ENCODE data around the gene LASP1. TPM values are rescaled to one million over a fixed set of nuclear protein-coding genes. Genes with fewer than 3 reads are reported as not detected.
A peak's percentile ranks its signal among the peaks of the same experiment; 100 is the strongest.

Gene LASP1
- total RNA-seq, 2 donors from 2014 or later, result 297 to 330 TPM

DNA sequence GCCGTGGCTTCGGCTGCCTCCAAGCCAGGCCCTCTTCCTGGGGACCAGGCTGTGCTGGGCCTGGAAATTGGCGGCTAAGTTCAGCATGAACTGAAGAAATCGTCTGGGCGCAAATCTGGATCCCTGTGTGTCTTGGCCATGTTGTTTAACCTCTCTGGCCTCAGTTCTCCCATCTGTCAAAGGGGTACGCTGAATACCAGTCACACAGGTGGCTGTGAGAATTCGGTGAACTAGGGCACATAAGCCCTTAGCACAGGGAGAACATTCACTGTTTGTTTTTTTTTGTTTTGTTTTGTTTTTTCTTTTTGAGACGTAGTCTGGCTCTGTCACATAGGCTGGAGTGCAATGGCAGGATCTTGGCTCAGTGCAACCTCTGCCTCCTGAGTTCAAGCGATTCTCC is 19.0 kb downstream of the LASP1 start:
- Histone ChIP-seq H3K36me3 (peaks cover 3% of the 10 kb centered on the region), H3K9ac (ENCODE audit: low read depth in 2 of 2, low read length in 2 of 2) (no peak overlapping the region), H3K27ac (no peak overlapping the region), H3K4me3 (no peak overlapping the region), H3K9me3 (no peaks in the 10 kb centered on the region), H3K4me1 (peaks cover 30% of the 10 kb centered on the region), H3K27me3 (no peaks in the 10 kb centered on the region)
- no peak for DNase-seq
- TF ChIP-seq, protein P1, sequence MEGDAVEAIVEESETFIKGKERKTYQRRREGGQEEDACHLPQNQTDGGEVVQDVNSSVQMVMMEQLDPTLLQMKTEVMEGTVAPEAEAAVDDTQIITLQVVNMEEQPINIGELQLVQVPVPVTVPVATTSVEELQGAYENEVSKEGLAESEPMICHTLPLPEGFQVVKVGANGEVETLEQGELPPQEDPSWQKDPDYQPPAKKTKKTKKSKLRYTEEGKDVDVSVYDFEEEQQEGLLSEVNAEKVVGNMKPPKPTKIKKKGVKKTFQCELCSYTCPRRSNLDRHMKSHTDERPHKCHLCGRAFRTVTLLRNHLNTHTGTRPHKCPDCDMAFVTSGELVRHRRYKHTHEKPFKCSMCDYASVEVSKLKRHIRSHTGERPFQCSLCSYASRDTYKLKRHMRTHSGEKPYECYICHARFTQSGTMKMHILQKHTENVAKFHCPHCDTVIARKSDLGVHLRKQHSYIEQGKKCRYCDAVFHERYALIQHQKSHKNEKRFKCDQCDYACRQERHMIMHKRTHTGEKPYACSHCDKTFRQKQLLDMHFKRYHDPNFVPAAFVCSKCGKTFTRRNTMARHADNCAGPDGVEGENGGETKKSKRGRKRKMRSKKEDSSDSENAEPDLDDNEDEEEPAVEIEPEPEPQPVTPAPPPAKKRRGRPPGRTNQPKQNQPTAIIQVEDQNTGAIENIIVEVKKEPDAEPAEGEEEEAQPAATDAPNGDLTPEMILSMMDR (IDR thresholded peaks at IDR 0.05), result no peak
- intact Hi-C loops (cut with DNase I), result loop anchor here (10.0 kb wide), 1 partner anchor 266 kb away; the partner anchor contains the start of gene PLXDC1

DNA sequence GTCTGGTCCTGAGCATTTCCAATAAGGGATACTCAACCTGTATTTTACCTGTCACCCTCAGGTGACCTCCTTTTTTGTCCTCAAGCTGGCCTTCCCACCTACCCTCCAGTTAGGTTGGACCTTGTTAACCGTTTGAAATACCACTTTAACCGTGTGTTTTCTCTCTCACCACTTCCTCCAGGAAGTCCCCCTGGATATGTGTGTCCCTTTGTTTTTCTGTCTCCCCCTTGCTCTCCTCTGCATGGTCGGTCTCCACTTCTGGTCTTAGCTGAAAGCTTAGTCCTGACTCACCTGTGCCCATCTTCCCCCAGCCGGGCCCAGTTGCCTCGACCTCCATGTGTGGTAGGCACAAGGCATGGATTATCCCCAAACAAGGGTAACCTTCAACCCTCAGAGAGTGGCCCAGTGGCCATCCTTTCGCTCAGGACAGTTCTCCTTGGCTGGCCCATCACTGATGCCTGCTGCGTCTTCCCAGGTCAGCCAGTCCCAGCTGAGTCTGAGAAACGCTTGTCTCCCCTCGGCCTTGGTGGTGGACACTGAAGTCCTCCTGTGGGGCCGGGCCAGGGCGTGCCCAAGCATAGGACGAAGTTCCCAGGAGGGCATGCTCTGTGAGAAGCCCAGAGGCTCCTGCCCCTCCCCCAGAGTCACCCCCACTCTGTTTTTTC is 20.0 kb downstream of the LASP1 start:
- H3K27me3 ChIP-seq, result no peaks in the 10 kb centered on the region
- TF ChIP-seq, protein P1 (IDR thresholded peaks at IDR 0.05), result no peak
- no peak overlapping the region for H3K4me3 ChIP-seq
- peaks cover 3% of the 10 kb centered on the region for H3K36me3 ChIP-seq
- intact Hi-C loops (cut with DNase I), result loop anchor here (10.0 kb wide), 1 partner anchor 265 kb away; the partner anchor contains the start of gene PLXDC1
- peaks cover 20% of the 10 kb centered on the region for H3K4me1 ChIP-seq
- no peaks in the 10 kb centered on the region for H3K9me3 ChIP-seq
- H3K27ac ChIP-seq, result peak overlapping the region; percentile 12
- H3K9ac ChIP-seq (ENCODE audit: low read depth in 2 of 2, low read length in 2 of 2), result no peak overlapping the region
- no peak for DNase-seq

DNA sequence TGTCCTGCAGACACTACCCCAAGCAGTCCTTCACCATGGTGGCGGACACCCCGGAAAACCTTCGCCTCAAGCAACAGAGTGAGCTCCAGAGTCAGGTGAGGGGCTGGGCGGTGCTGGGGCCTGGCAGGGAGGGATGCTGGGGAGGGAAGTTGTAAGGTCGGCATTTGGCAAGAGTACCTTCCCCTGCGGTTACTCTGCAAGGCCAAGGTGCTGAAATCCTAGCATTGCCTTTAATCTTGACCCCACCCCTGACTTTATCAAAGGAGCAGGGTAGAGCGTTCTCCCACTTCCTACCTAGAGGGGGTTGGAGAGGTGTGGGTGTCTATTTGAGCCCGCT is 20.5 kb downstream of the LASP1 start:
- DNase-seq, result no peak
- TF ChIP-seq, protein P1 (IDR thresholded peaks at IDR 0.05), result no peak
- H3K4me3 ChIP-seq, result no peak overlapping the region
- peaks cover 3% of the 10 kb centered on the region for H3K36me3 ChIP-seq
- H3K9ac ChIP-seq (ENCODE audit: low read depth in 2 of 2, low read length in 2 of 2), result no peak overlapping the region
- intact Hi-C loops (cut with DNase I), result no loop called here
- no peaks in the 10 kb centered on the region for H3K9me3 ChIP-seq
- no peaks in the 10 kb centered on the region for H3K27me3 ChIP-seq
- peaks cover 15% of the 10 kb centered on the region for H3K4me1 ChIP-seq
- H3K27ac ChIP-seq, result no peak overlapping the region

DNA sequence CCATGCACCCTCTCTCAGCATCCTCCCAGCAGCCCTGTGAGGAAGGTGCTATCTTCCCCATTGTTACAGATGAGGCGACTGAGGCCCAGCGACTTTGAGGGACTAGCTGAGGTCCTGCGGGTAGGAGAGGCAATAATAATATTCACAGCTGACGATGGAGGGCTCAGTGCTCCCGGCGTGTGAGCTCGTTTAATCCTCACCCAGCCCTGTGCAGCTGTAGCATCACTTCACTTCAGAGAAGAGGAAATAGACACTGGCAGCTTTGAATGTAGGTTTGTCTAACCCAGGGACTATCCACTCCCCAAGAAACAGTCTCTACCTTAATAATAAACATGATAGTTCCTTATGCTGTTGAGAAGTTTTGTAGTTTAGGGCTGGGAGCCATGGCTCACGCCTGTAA is 21.6 kb downstream of the LASP1 start:
- intact Hi-C loops (cut with DNase I), result no loop called here
- no peak overlapping the region for H3K9ac ChIP-seq (ENCODE audit: low read depth in 2 of 2, low read length in 2 of 2)
- no peak overlapping the region for H3K4me3 ChIP-seq
- H3K9me3 ChIP-seq, result no peaks in the 10 kb centered on the region
- TF ChIP-seq, protein P1 (IDR thresholded peaks at IDR 0.05), result no peak
- peaks cover 3% of the 10 kb centered on the region for H3K36me3 ChIP-seq
- no peak overlapping the region for H3K27ac ChIP-seq
- H3K27me3 ChIP-seq, result no peaks in the 10 kb centered on the region
- DNase-seq, result no peak
- peaks cover 11% of the 10 kb centered on the region for H3K4me1 ChIP-seq

DNA sequence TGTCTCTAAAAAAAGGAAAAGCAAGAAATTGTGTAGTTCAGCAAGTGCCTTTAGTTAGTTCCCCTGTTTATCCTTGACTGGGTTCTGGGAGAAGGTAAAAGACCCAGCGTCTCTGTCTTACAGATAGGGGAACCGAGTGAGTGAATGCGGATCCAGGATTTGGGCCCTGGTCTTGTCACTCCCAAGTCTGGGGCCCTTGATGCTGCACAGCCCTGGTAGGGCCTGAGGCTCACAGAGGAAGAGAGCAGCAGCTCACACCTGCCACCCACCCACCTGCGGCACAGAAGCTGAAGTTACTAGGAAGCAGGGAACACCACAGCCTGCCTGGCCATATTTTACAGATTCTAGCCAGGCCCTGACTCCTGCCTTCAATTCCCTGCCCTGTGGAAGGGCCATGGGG is 22.2 kb downstream of the LASP1 start:
- no peaks in the 10 kb centered on the region for H3K27me3 ChIP-seq
- H3K9ac ChIP-seq (ENCODE audit: low read depth in 2 of 2, low read length in 2 of 2), result no peak overlapping the region
- no peak for DNase-seq
- peaks cover 14% of the 10 kb centered on the region for H3K4me1 ChIP-seq
- peaks cover 3% of the 10 kb centered on the region for H3K36me3 ChIP-seq
- TF ChIP-seq, protein P1 (IDR thresholded peaks at IDR 0.05), result no peak
- intact Hi-C loops (cut with DNase I), result no loop called here
- H3K4me3 ChIP-seq, result no peak overlapping the region
- H3K9me3 ChIP-seq, result no peaks in the 10 kb centered on the region
- H3K27ac ChIP-seq, result no peak overlapping the region

Data from colonic mucosa (tissue), 4 donors.